Body of pancreas (tissue), 4 donors: ENCODE data around the gene TBC1D16. TPM values are rescaled to one million over a fixed set of nuclear protein-coding genes. Genes with fewer than 3 reads are reported as not detected.

Source experiments
- ATAC-seq: fragments of 150-250 bp; one replicate; pipeline ENCODE4 v1.9.1; 2016
- DNase-seq, 4 donors: peaks; one replicate each; pipeline ENCODE4 v3.0.0-alpha.2; 2019
- H3K27ac ChIP-seq, 4 donors: fragments of 200-600 bp; sonication (generic); 1 replicate in 3 of 4; 2 replicates in 1 of 4; pipeline versions ENCODE4 v1.5.1 to v1.6.1; 2016 to 2019; ENCODE audit warnings: mild to moderate bottlenecking in 1 of 4, mixed read lengths in 1 of 4, moderate library complexity in 1 of 4
- H3K27me3 ChIP-seq, 2 donors: fragments of 200-600 bp; sonication (generic); one replicate each; pipeline ENCODE4 v1.6.0; 2016; ENCODE audit warnings: mild to moderate bottlenecking in 1 of 2
- H3K36me3 ChIP-seq, 2 donors: fragments of 200-600 bp; sonication (generic); replicated peaks in 1 of 2; 2 replicates each; pipeline ENCODE4 v1.5.1; 2016; ENCODE audit warnings: low read depth in 2 of 2; ENCODE audit not compliant: insufficient read depth in 1 of 2
- H3K4me1 ChIP-seq: fragments of 200-600 bp; sonication (generic); one replicate; pipeline ENCODE4 v1.6.0; 2016
- H3K4me3 ChIP-seq, 2 donors: fragments of 200-600 bp; sonication (generic); 1 replicate in 1 of 2; 2 replicates in 1 of 2; pipeline ENCODE4 v1.5.1; 2016 to 2019
- H3K9me3 ChIP-seq, 3 donors: fragments of 200-600 bp; sonication (generic); 1 replicate in 2 of 3; 2 replicates in 1 of 3; pipeline ENCODE4 v1.5.1; 2016
- CTCF ChIP-seq, 7 experiments: fragments of 450-650 bp in 4 of 7; fragments of 200-600 bp in 3 of 7; sonication (generic) in 3 of 7; IDR thresholded peaks; one replicate each; pipeline ENCODE4 v1.5.1; 2016 to 2019; ENCODE audit warnings: antibody characterized with exemption in 7 of 7
- POLR2A ChIP-seq, 3 donors: fragments of 450-650 bp; IDR thresholded peaks; one replicate each; pipeline ENCODE4 v1.6.1; 2016; ENCODE audit warnings: antibody characterized with exemption in 3 of 3, mild to moderate bottlenecking in 2 of 3
- WGBS, 2 donors: methylation state at CpG; one replicate each; pipeline ENCODE4 v1.1.5; 2017; 5-methylcytosine and 5-hydroxymethylcytosine counted together
- intact Hi-C: fragments of 100-400 bp; cut with DNase I; formaldehyde crosslinking; loops from one replicate; pipeline ENCODE4 v1.15.1; 2023
- total RNA-seq, 2 donors: library from RNA; depleted of rRNA; stranded (reverse); fragments of >200 nt; gene quantifications; one replicate each; pipeline ENCODE4 v1.1.0, GENCODE V29; 2016

TBC1D16 gene
- total RNA-seq, 2 donors from 2014 or later, result 21.0 to 37.2 TPM

DNA sequence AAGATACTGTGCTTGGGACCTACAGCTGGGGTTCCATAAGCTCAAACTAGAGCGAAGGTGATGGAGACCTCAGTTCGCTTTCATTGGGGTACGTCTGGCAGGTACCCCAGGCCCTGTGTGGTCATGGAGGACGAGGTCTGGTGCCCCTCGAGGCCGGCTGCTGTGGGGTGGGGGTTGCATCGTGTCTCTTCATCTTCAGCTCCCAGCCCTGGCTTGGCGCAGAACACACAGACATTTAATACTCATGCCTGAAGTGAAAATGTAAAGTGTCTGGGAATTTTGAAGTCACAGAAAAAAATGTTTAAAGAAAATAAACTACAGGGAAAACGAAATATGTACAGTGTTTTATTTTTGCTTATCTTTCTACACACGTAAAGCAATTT, 80.5 kb downstream of the TBC1D16 start:
- Histone ChIP-seq H3K36me3 (no peaks in the 10 kb centered on the region), H3K4me3 (no peak overlapping the region), H3K27ac (no peak overlapping the region), H3K4me1 (peaks cover 41% of the 10 kb centered on the region), H3K9me3 (no peaks in the 10 kb centered on the region), H3K27me3 (no peaks in the 10 kb centered on the region)
- 87 to 92% methylated on average over 9 to 10 of the region's 10 CpGs for whole genome bisulfite sequencing, 2 donors
- peak in 2 of 4 donors; percentile 2 to 5 for DNase-seq
- intact Hi-C loops, result no loop called here
- no peak for ATAC-seq
- TF ChIP-seq POLR2A (IDR thresholded peaks at IDR 0.05) (no peak), CTCF (IDR thresholded peaks at IDR 0.05) (no peak)

- Histone ChIP-seq H3K4me3 (no peak overlapping the region), H3K36me3 (no peaks in the 10 kb centered on the region), H3K9me3 (no peaks in the 10 kb centered on the region), H3K4me1 (peaks cover 44% of the 10 kb centered on the region), H3K27ac (peak overlapping the region in 1 of 4 donors; percentile 81), H3K27me3 (no peaks in the 10 kb centered on the region)
- ATAC-seq (no peak), DNase-seq (peak in 2 of 4 donors; percentile 6 to 7)
- intact Hi-C loops, result no loop called here
- 83 to 92% methylated on average over 5 to 25 of the region's 25 CpGs for WGBS, 2 donors
- TF ChIP-seq CTCF (IDR thresholded peaks at IDR 0.05) (no peak), POLR2A (IDR thresholded peaks at IDR 0.05) (no peak)
Observed at GRCh38 chr17:79954281-79955166, 81.1 kb downstream of the TBC1D16 start.

- no peak for ATAC-seq
- Histone ChIP-seq H3K9me3 (no peaks in the 10 kb centered on the region), H3K27ac (peak overlapping the region; percentile 39 to 89 (median 84)), H3K4me3 (no peak overlapping the region), H3K27me3 (no peaks in the 10 kb centered on the region), H3K4me1 (peaks cover 44% of the 10 kb centered on the region), H3K36me3 (no peaks in the 10 kb centered on the region)
- DNase-seq, result peak in 1 of 4 donors; percentile 9
- TF ChIP-seq CTCF (IDR thresholded peaks at IDR 0.05), result no peak
- no peak for TF ChIP-seq POLR2A (IDR thresholded peaks at IDR 0.05)
- intact Hi-C loops, result no loop called here
Observed at GRCh38 chr17:79953335-79953734, 82.3 kb downstream of the TBC1D16 start.

- WGBS, 2 donors, result 30 to 36% methylated on average over 8 of the region's 8 CpGs
- no peaks in the 10 kb centered on the region for H3K36me3 ChIP-seq
- no peak overlapping the region for H3K4me3 ChIP-seq
- peaks cover 44% of the 10 kb centered on the region for H3K4me1 ChIP-seq
- peak; percentile 19 for ATAC-seq
- no peaks in the 10 kb centered on the region for H3K27me3 ChIP-seq
- TF ChIP-seq POLR2A (IDR thresholded peaks at IDR 0.05), result no peak
- no peak for TF ChIP-seq CTCF (IDR thresholded peaks at IDR 0.05)
- H3K9me3 ChIP-seq, result no peaks in the 10 kb centered on the region
- peak overlapping the region; percentile 39 to 89 (median 84) for H3K27ac ChIP-seq
- peak in 2 of 4 donors; percentile 26 to 56 for DNase-seq
- intact Hi-C loops, result no loop called here
Observed at GRCh38 chr17:79952901-79953300, 82.8 kb downstream of the TBC1D16 start.
